Coronary artery (tissue), 2 donors: ENCODE measurements around the gene DACH2.

Experiments
- DNase-seq: peaks from one replicate; pipeline ENCODE4 v3.0.0-alpha.2; 2017; ENCODE audit warnings: low spot score
- H3K27ac ChIP-seq, 2 donors: fragments of 200-600 bp; sonication (generic); one replicate each; pipeline ENCODE4 v1.5.1; 2016 to 2019
- H3K4me3 ChIP-seq: fragments of 200-600 bp; sonication (generic); 2 replicates; pipeline ENCODE4 v1.5.1; 2016; ENCODE audit warnings: mild to moderate bottlenecking, moderate library complexity
- TF ChIP-seq, protein P1 (sequence below): fragments of 200-600 bp; sonication (generic); IDR thresholded peaks from one replicate; pipeline ENCODE4 v1.5.1; 2019; ENCODE audit warnings: antibody characterized with exemption

Gene DACH2

DNA sequence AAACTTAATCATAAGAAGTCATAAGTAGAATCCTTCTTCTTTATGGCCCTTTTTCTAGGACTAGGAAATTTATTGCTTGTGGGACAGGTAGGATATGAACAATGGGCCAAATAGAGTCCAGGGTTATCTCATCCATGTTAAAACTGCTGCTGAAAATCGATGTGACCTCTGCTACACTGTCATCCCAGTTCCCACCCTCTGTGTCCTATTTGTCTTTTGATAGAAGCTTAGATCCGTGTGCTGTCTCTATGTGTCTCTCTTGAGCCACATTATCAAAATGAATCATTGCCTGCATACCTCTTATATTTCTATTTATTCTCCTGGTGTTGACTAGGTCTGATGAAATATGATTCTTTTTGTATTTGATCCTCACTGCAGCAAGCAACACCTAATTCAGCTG, 661.4 kb downstream of the DACH2 start:
- H3K4me3 ChIP-seq, result no peak overlapping the region
- TF ChIP-seq, protein P1, sequence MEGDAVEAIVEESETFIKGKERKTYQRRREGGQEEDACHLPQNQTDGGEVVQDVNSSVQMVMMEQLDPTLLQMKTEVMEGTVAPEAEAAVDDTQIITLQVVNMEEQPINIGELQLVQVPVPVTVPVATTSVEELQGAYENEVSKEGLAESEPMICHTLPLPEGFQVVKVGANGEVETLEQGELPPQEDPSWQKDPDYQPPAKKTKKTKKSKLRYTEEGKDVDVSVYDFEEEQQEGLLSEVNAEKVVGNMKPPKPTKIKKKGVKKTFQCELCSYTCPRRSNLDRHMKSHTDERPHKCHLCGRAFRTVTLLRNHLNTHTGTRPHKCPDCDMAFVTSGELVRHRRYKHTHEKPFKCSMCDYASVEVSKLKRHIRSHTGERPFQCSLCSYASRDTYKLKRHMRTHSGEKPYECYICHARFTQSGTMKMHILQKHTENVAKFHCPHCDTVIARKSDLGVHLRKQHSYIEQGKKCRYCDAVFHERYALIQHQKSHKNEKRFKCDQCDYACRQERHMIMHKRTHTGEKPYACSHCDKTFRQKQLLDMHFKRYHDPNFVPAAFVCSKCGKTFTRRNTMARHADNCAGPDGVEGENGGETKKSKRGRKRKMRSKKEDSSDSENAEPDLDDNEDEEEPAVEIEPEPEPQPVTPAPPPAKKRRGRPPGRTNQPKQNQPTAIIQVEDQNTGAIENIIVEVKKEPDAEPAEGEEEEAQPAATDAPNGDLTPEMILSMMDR, result no peak
- DNase-seq, result no peak
- no peak overlapping the region for H3K27ac ChIP-seq

DNA sequence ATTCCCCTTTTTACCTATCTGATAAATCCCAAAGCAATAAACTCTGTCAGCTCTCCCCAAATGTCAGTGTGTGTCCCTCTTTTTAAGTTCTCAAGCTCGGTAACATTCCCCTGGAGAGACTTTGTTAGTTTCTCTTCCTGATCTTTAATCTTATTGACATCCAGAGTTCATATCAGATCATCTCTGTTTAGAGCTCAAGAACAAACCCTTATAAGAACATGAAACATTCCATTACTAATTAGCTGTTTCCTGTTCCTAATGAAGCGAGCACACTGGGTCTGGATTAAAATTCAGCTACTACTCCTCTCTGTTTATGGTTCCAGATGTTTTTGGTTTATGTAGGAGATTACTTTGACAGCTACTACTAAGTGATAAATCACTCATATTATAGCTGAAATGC, 681.5 kb downstream of the DACH2 start:
- H3K4me3 ChIP-seq, result no peak overlapping the region
- TF ChIP-seq, protein P1, result no peak
- DNase-seq, result no peak
- no peak overlapping the region for H3K27ac ChIP-seq

DNA sequence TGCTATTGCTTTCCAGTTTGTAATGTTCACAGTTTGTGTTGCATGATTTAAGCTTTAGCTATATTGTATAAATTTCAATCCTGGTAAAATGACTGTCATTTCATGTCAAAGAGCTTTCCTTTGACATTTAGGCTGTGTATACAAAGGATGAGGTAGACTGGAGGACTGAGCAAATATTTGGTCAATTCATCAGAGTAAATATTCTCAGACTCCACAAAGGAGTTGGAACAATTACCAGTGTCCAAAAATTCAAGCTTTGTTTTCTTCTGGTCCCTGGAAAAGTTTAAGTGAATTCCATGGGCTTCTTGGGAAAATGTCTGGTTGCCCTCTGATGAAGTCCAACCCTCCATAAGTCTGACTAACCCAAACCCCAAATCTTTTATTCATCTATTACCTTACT, 682.4 kb downstream of the DACH2 start:
- no peak for DNase-seq
- no peak overlapping the region for H3K4me3 ChIP-seq
- no peak overlapping the region for H3K27ac ChIP-seq
- TF ChIP-seq, protein P1, result no peak

DNA sequence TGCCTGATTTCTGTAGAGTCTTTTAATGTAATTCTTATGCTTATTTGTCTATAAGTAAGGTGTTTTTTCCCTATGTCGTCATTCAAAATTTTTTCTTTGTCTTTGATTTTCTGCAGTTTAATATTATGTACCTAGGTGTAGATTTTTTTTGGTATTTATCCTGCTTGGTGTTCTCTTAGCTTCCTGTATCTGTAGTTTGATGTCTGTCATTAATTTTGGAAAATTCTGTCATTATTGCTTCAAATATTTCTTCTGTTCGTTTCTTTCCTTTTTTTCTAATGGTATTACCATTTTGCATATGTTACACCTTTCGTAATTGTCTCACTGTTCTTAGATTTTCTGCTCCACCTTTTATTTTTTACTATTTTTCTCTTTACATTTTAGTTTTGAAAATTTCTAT, 696.9 kb downstream of the DACH2 start:
- no peak overlapping the region for H3K4me3 ChIP-seq
- TF ChIP-seq, protein P1, result no peak
- no peak overlapping the region for H3K27ac ChIP-seq
- DNase-seq, result no peak
